Measurements from ENCODE around the gene RNF167. TPM values are rescaled to one million over a fixed set of nuclear protein-coding genes. Genes with fewer than 3 reads are reported as not detected.
"Not testable (repeated sequence)": the region's sequence is repeated elsewhere in the genome, so short reads cannot be mapped to it uniquely, and the experiment has no call there.

Gene RNF167
- total RNA-seq, 1 experiment from 2014 or later = 100.0 TPM

DNA sequence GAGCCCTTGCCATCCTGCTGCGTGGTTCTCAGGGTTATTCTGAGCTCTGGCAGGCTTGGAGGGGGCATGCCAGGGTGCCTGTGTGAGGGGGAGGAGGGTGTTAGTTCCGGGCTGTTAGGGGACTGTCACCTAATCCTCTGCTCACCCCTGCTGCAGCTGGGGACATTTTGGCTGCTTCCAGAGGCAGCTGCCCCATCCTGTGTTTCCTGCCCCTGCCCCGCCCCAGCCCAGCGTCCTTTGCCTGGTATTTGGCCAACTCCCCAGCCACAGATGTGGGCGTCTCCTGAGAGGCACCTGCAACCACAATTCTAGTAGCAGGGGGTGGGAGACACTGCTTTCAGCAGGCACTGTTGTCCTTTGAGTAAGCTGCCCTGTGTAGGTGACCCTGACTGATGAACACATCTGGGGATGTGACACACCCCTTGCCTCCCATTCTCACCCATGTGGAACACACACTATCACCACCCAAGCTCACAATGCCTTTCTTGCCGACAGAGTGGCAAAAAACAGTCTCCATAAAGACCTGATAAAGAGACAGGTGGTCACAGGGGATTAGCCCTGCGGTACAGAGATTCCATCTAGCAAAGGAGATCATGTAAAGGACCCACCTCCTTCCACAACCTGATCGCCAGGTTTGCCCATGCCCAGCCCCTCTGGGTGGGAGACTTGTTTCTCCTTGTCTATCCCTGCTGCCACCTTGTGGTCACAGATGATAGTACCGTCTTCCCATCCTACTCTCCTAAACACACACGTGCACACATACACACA lies 36.8 kb upstream of the RNF167 start, which contains the start of gene CHRNE:
CHRNE (minus strand) TSS at position 48 of the 768 bp plus-strand sequence; CDS start at position 13, 35 bp downstream.
- no TSS peak for BruUV-seq (replicated peaks)
- TF ChIP-seq, protein P1, sequence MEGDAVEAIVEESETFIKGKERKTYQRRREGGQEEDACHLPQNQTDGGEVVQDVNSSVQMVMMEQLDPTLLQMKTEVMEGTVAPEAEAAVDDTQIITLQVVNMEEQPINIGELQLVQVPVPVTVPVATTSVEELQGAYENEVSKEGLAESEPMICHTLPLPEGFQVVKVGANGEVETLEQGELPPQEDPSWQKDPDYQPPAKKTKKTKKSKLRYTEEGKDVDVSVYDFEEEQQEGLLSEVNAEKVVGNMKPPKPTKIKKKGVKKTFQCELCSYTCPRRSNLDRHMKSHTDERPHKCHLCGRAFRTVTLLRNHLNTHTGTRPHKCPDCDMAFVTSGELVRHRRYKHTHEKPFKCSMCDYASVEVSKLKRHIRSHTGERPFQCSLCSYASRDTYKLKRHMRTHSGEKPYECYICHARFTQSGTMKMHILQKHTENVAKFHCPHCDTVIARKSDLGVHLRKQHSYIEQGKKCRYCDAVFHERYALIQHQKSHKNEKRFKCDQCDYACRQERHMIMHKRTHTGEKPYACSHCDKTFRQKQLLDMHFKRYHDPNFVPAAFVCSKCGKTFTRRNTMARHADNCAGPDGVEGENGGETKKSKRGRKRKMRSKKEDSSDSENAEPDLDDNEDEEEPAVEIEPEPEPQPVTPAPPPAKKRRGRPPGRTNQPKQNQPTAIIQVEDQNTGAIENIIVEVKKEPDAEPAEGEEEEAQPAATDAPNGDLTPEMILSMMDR (IDR thresholded peaks at IDR 0.05; ENCODE audit: unreplicated experiment) = peak; percentile 66
- Mint-ChIP-seq H3K4me1 (ENCODE audit: insufficient read depth, unreplicated experiment) (peaks cover 17% of the 10 kb centered on the region), H3K36me3 (ENCODE audit: insufficient read depth, unreplicated experiment) (peaks cover 40% of the 10 kb centered on the region), H3K9me3 (ENCODE audit: unreplicated experiment) (no peaks in the 10 kb centered on the region), H3K4me3 (ENCODE audit: unreplicated experiment) (peak within 1 kb of the TSS; percentile 13), H3K27me3 (ENCODE audit: insufficient read depth, unreplicated experiment) (no peaks in the 10 kb centered on the region), H3K27ac (ENCODE audit: low read depth, unreplicated experiment) (peak within 1 kb of the TSS; percentile 71)
- ChIA-PET CTCF (interaction anchor here (0.6 to 4.2 kb wide), 17 partner anchors 8 to 193 kb away, joined by 3 to 38 read pairs (median 3); partner anchors contain the start of gene C17orf114), POLR2A (interaction anchor here (0.6 to 4.5 kb wide), 10 partner anchors 8 to 167 kb away, joined by 3 to 25 read pairs (median 4); partner anchors contain the start of genes CXCL16, GLTPD2, PFN1 and RNF167)
- DNase-seq (ENCODE audit: unreplicated experiment) = peak; percentile 87
- intact Hi-C loops (cut with micrococcal nuclease) = loop anchor here (1.0 to 10.0 kb wide), 4 partner anchors 116 to 1532 kb away; partner anchors contain the start of genes AIPL1 and MED11

DNA sequence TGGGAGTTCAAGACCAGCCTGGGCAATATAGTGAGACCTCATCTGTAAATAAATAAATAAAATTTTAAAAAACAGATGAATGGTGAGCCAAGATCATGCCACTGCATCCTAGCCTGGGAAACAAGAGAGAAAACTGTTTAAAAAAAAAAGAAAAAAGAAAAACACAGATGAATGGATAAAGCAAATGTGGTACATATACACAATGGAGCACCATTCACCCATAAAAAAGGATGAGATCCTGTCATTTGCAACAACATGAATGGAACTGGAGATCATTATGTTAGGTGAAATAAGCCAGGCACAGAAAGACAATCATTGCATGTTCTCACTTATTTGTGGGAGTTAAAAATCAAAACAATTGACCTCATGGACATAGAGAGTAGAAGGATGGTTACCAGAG lies 33.4 kb upstream of the RNF167 start:
- BruUV-seq (replicated peaks); DNase-seq (ENCODE audit: unreplicated experiment); H3K4me3 Mint-ChIP-seq (ENCODE audit: unreplicated experiment); H3K27me3 Mint-ChIP-seq (ENCODE audit: insufficient read depth, unreplicated experiment); H3K27ac Mint-ChIP-seq (ENCODE audit: low read depth, unreplicated experiment); H3K9me3 Mint-ChIP-seq (ENCODE audit: unreplicated experiment): not testable (repeated sequence)
- H3K36me3 Mint-ChIP-seq (ENCODE audit: insufficient read depth, unreplicated experiment) = peaks cover 24% of the 10 kb centered on the region
- CTCF ChIA-PET = interaction anchor here (0.7 kb wide), 1 partner anchor 121 kb away, joined by 4 read pairs; no protein-coding TSS in a partner anchor
- POLR2A ChIA-PET = interaction anchor here (0.8 to 1.6 kb wide), 2 partner anchors 33 to 100 kb away, joined by 3 to 6 read pairs; partner anchors contain the start of genes PLD2, RNF167 and SLC25A11
- intact Hi-C loops (cut with micrococcal nuclease) = loop anchor here (10.0 kb wide), 1 partner anchor 1528 kb away; the partner anchor contains the start of gene AIPL1
- peaks cover 17% of the 10 kb centered on the region for H3K4me1 Mint-ChIP-seq (ENCODE audit: insufficient read depth, unreplicated experiment)

DNA sequence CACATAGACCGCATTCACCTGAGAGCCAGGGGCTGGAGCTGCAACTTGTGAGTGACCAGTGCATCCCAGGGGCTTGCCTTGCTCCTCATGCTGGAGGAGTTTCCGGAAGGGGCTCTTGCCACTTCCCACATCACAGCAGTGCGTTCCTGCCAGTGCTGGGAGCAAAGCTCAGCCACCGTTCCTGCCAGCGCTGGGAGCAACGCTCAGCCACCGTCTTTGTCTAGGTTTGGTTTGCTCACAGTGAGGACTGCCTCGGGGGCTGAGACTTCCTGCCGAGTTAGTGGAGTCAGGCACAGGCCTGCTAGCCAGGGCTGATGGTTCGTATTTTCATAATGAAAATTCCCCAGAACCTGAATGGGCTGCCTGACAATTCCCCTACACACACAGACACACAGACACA lies 31.8 kb upstream of the RNF167 start:
- Mint-ChIP-seq H3K4me3 (ENCODE audit: unreplicated experiment) (no peak overlapping the region), H3K27ac (ENCODE audit: low read depth, unreplicated experiment) (no peak overlapping the region), H3K9me3 (ENCODE audit: unreplicated experiment) (no peaks in the 10 kb centered on the region), H3K36me3 (ENCODE audit: insufficient read depth, unreplicated experiment) (peaks cover 13% of the 10 kb centered on the region), H3K27me3 (ENCODE audit: insufficient read depth, unreplicated experiment) (no peaks in the 10 kb centered on the region), H3K4me1 (ENCODE audit: insufficient read depth, unreplicated experiment) (peaks cover 5% of the 10 kb centered on the region)
- CTCF ChIA-PET = interaction anchor here (0.7 to 2.6 kb wide), 15 partner anchors 9 to 160 kb away, joined by 3 to 29 read pairs (median 5); partner anchors contain the start of genes C17orf107, RNF167, SLC25A11 and SPAG7
- intact Hi-C loops (cut with micrococcal nuclease) = loop anchor here (10.0 kb wide), 1 partner anchor 1526 kb away; the partner anchor contains the start of gene AIPL1
- TF ChIP-seq, protein P1 (IDR thresholded peaks at IDR 0.05; ENCODE audit: unreplicated experiment) = no peak
- BruUV-seq (replicated peaks) = no TSS peak
- DNase-seq (ENCODE audit: unreplicated experiment) = peak; percentile 43
- POLR2A ChIA-PET = interaction anchor here (0.7 to 7.5 kb wide), 16 partner anchors 9 to 177 kb away, joined by 3 to 182 read pairs (median 9); partner anchors contain the start of genes C17orf107, CAMTA2, ENO3 and GLTPD2

DNA sequence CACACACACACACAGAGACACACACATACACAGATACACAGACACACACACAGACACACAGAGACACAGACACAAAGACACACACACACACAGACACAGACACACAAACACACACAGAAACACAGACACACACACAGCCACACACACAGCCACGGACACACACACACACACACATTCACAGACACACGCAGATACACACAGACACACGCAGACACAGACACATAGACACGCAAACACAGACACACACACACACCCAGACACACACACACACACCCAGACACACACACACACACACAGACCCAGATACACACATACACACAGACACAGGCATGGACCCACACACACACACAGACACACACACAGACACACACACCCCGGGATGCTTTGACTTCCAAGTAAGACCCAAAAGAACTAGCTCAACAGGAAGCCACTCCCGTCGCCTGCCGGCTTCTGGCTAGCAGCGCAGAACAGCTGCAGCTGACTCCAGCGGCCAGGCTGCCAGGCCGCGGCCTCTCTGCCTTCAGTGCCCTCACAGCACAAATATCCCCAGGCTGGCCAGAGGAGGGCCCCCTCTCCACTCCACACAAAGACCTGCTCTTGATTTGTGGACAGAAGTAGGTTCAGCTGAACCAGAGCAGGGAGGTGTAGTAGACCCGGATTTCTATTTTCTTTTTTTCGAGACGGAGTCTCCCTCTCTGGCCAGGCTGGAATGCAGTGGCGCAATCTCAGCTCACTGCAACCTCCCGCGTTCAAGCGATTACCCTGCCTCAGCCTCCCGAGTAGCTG lies 31.2 kb upstream of the RNF167 start:
- no peaks in the 10 kb centered on the region for H3K4me1 Mint-ChIP-seq (ENCODE audit: insufficient read depth, unreplicated experiment)
- no TSS peak for BruUV-seq (replicated peaks)
- H3K27ac Mint-ChIP-seq (ENCODE audit: low read depth, unreplicated experiment) = no peak overlapping the region
- ChIA-PET CTCF (interaction anchor here (0.6 to 2.6 kb wide), 28 partner anchors 9 to 396 kb away, joined by 3 to 29 read pairs (median 4); partner anchors contain the start of genes C17orf107, CAMTA2, GLTPD2 and RNF167), POLR2A (interaction anchor here (0.5 to 7.5 kb wide), 24 partner anchors 9 to 530 kb away, joined by 3 to 182 read pairs (median 5); partner anchors contain the start of genes C1QBP, CAMTA2, GLTPD2 and INCA1)
- TF ChIP-seq, protein P1 (IDR thresholded peaks at IDR 0.05; ENCODE audit: unreplicated experiment) = peak; percentile 87
- intact Hi-C loops (cut with micrococcal nuclease) = loop anchor here (1.0 to 10.0 kb wide), 6 partner anchors 25 to 1526 kb away; partner anchors contain the start of genes AIPL1, CAMTA2, RNF167 and SLC25A11
- H3K36me3 Mint-ChIP-seq (ENCODE audit: insufficient read depth, unreplicated experiment) = peaks cover 10% of the 10 kb centered on the region
- no peaks in the 10 kb centered on the region for H3K27me3 Mint-ChIP-seq (ENCODE audit: insufficient read depth, unreplicated experiment)
- peak; percentile 95 for DNase-seq (ENCODE audit: unreplicated experiment)
- no peak overlapping the region for H3K4me3 Mint-ChIP-seq (ENCODE audit: unreplicated experiment)
- H3K9me3 Mint-ChIP-seq (ENCODE audit: unreplicated experiment) = no peaks in the 10 kb centered on the region
